ENCODE data around the gene WNT11.

DNA sequence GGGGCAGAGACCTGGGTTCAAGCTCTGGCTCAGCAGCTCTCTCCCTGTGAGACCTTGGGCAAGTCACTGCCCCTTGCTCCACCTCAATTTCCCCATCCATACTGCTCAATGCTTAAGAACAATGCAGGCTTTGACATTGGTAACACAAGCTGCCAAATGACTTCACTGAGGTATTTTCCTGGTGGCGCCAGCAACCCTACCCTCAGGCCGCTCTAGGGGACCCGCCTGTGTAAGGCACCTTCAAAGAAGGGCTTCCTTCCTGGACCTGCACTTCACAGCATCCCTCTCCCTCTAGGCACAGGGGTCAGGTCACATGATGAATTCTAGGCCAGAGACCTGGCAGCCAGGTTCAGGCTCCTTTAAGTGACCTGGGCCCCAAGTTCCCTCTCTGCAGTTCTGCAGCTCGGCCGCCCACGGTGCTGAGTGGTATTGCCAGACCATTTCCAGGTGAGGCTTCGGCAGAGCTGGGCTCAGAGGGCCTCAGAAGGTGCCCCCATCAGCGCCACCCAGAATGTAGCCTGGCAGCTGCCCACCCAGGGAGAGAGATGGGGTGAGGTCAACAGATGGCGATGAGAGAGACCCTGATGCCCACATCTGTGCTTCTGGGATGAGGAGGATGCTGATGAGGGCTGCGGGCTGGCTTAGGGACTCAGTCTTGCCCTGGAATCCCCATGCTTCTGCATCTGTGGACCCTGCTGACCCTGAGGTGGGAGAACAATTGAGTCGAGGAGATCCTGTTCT is 4.5 kb downstream of the WNT11 start:
- TF ChIP-seq, protein P1, sequence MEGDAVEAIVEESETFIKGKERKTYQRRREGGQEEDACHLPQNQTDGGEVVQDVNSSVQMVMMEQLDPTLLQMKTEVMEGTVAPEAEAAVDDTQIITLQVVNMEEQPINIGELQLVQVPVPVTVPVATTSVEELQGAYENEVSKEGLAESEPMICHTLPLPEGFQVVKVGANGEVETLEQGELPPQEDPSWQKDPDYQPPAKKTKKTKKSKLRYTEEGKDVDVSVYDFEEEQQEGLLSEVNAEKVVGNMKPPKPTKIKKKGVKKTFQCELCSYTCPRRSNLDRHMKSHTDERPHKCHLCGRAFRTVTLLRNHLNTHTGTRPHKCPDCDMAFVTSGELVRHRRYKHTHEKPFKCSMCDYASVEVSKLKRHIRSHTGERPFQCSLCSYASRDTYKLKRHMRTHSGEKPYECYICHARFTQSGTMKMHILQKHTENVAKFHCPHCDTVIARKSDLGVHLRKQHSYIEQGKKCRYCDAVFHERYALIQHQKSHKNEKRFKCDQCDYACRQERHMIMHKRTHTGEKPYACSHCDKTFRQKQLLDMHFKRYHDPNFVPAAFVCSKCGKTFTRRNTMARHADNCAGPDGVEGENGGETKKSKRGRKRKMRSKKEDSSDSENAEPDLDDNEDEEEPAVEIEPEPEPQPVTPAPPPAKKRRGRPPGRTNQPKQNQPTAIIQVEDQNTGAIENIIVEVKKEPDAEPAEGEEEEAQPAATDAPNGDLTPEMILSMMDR (IDR thresholded peaks at IDR 0.05), result no peak
- TF ChIP-seq POLR2A (IDR thresholded peaks at IDR 0.05), result no peak

Data from esophagus squamous epithelium (tissue), 4 donors.